ENCODE data around the gene BACH1.
"Not testable (repeated sequence)": the region's sequence is repeated elsewhere in the genome, so short reads cannot be mapped to it uniquely, and the experiment has no call there.

The BACH1 gene

GRCh38 chr21:29298348-29299045 lies at the start of gene BACH1:
Gene BACH1, plus strand, starts transcription at chr21:29298922. Its CDS starts 22,359 bp downstream, at chr21:29321281.
- DNase-seq (ENCODE audit: low spot score) = peak; percentile 99

- not testable (repeated sequence) for DNase-seq (ENCODE audit: low spot score)
Observed at GRCh38 chr21:29249289-29249688, 49.4 kb upstream of the BACH1 start.

GRCh38 chr21:29250636-29251035 lies 48.1 kb upstream of the BACH1 start:
- DNase-seq (ENCODE audit: low spot score) = no peak

- DNase-seq (ENCODE audit: low spot score) = not testable (repeated sequence)
Observed at GRCh38 chr21:29253861-29254260, 44.9 kb upstream of the BACH1 start.

- no peak for DNase-seq (ENCODE audit: low spot score)
Observed at GRCh38 chr21:29254550-29254949, 44.2 kb upstream of the BACH1 start.

- no peak for DNase-seq (ENCODE audit: low spot score)
Observed at GRCh38 chr21:29256126-29256910, 42.4 kb upstream of the BACH1 start.

- no peak for DNase-seq (ENCODE audit: low spot score)
Observed at GRCh38 chr21:29257701-29258100, 41.0 kb upstream of the BACH1 start.

GRCh38 chr21:29258626-29259338 lies 39.9 kb upstream of the BACH1 start:
- DNase-seq (ENCODE audit: low spot score) = peak; percentile 84

GRCh38 chr21:29260461-29260860 lies 38.3 kb upstream of the BACH1 start:
- DNase-seq (ENCODE audit: low spot score) = no peak

GRCh38 chr21:29261555-29262540 lies 36.9 kb upstream of the BACH1 start:
- DNase-seq (ENCODE audit: low spot score) = no peak

- DNase-seq (ENCODE audit: low spot score) = no peak
Observed at GRCh38 chr21:29264721-29265120, 34.0 kb upstream of the BACH1 start.

GRCh38 chr21:29265690-29266479 lies 32.8 kb upstream of the BACH1 start:
- no peak for DNase-seq (ENCODE audit: low spot score)

- DNase-seq (ENCODE audit: low spot score) = no peak
Observed at GRCh38 chr21:29267666-29268065, 31.1 kb upstream of the BACH1 start.

- no peak for DNase-seq (ENCODE audit: low spot score)
Observed at GRCh38 chr21:29271927-29272333, 26.8 kb upstream of the BACH1 start.

GRCh38 chr21:29277442-29277841 lies 21.3 kb upstream of the BACH1 start:
- no peak for DNase-seq (ENCODE audit: low spot score)

GRCh38 chr21:29279558-29279957 lies 19.2 kb upstream of the BACH1 start:
- no peak for DNase-seq (ENCODE audit: low spot score)

GRCh38 chr21:29281801-29282200 lies 16.9 kb upstream of the BACH1 start:
- DNase-seq (ENCODE audit: low spot score) = not testable (repeated sequence)

GRCh38 chr21:29287383-29287782 lies 11.3 kb upstream of the BACH1 start:
- DNase-seq (ENCODE audit: low spot score) = peak; percentile 19

GRCh38 chr21:29288239-29288638 lies 10.5 kb upstream of the BACH1 start:
- DNase-seq (ENCODE audit: low spot score) = no peak

- no peak for DNase-seq (ENCODE audit: low spot score)
Observed at GRCh38 chr21:29289317-29289716, 9.4 kb upstream of the BACH1 start.

GRCh38 chr21:29290240-29290639 lies 8.5 kb upstream of the BACH1 start:
- DNase-seq (ENCODE audit: low spot score) = no peak
